Smooth muscle cell (in vitro differentiated cells): Measurements from ENCODE around the gene DUXA. TPM values are rescaled to one million over a fixed set of nuclear protein-coding genes. Genes with fewer than 3 reads are reported as not detected.
"Not testable (repeated sequence)": the region's sequence is repeated elsewhere in the genome, so short reads cannot be mapped to it uniquely, and the experiment has no call there.

Experiments used
- DNase-seq: peaks from one replicate; lab custom pipeline; 2025; ENCODE audit not compliant: unreplicated experiment; lab: John Stamatoyannopoulos, UW
- H2AFZ ChIP-seq: fragments of 200-600 bp; sonication (generic); 2 replicates; pipeline ENCODE4 v1.6.0; 2016; ENCODE audit warnings: antibody characterized with exemption, low read depth, mild to moderate bottlenecking
- H3F3A ChIP-seq: fragments of 200-600 bp; sonication (generic); 2 replicates; pipeline ENCODE4 v1.6.0; 2017; ENCODE audit warnings: antibody characterized with exemption, low read depth
- H3K27ac ChIP-seq: fragments of 200-600 bp; sonication (generic); 2 replicates; pipeline ENCODE4 v1.5.1; 2016; ENCODE audit warnings: low read depth, mild to moderate bottlenecking
- H3K27me3 ChIP-seq: fragments of 200-600 bp; sonication (generic); 2 replicates; pipeline ENCODE4 v1.6.1; 2016; ENCODE audit warnings: low read depth, mild to moderate bottlenecking
- H3K36me3 ChIP-seq: fragments of 200-600 bp; sonication (generic); 2 replicates; pipeline ENCODE4 v1.5.1; 2016; ENCODE audit warnings: low read depth
- H3K4me1 ChIP-seq: fragments of 200-600 bp; sonication (generic); 2 replicates; pipeline ENCODE4 v1.5.1; 2016; ENCODE audit warnings: low read depth
- H3K4me2 ChIP-seq: fragments of 200-600 bp; sonication (generic); 2 replicates; pipeline ENCODE4 v1.6.0; 2016; ENCODE audit warnings: mild to moderate bottlenecking
- H3K4me3 ChIP-seq: fragments of 200-600 bp; sonication (generic); 2 replicates; pipeline ENCODE4 v1.5.1; 2016; ENCODE audit warnings: mild to moderate bottlenecking
- H3K79me2 ChIP-seq: fragments of 200-600 bp; sonication (generic); 2 replicates; pipeline ENCODE4 v1.6.0; 2016; ENCODE audit warnings: low read depth, mild to moderate bottlenecking
- H3K9ac ChIP-seq: fragments of 200-600 bp; sonication (generic); 2 replicates; pipeline ENCODE4 v1.6.0; 2016; ENCODE audit warnings: low read depth
- H3K9me3 ChIP-seq: fragments of 200-600 bp; sonication (generic); replicated peaks from 2 replicates; pipeline ENCODE4 v1.5.1; 2016; ENCODE audit warnings: low read depth
- H4K20me1 ChIP-seq: fragments of 200-600 bp; sonication (generic); 2 replicates; pipeline ENCODE4 v1.6.0; 2016; ENCODE audit warnings: low read depth
- WGBS: methylation state at CpG from one replicate; pipeline ENCODE4 v1.1.7; 2016; ENCODE audit warnings: low lambda C conversion rate; 5-methylcytosine and 5-hydroxymethylcytosine counted together
- polyA plus RNA-seq: library from polyadenylated mRNA; unstranded; fragments of >200 nt; fragmentation: Nextera tagmentation; extraction: Ambion mirVana; gene quantifications from 2 replicates; pipeline ENCODE4 v1.2.1, GENCODE V29; 2016
- total RNA-seq: library from RNA; depleted of rRNA; stranded (reverse); fragments of >200 nt; gene quantifications from 2 replicates; pipeline ENCODE4 v1.2.3, GENCODE V29; 2014
- TF ChIP-seq, protein P1 (sequence below): fragments of 200-600 bp; sonication (generic); IDR thresholded peaks from 2 replicates; pipeline ENCODE4 v1.5.1; 2017; ENCODE audit warnings: borderline replicate concordance, mild to moderate bottlenecking, antibody characterized with exemption; ENCODE audit not compliant: insufficient read depth, poor library complexity, severe bottlenecking

DUXA gene
- total RNA-seq = not detected in 2 replicates
- not detected in 2 replicates for polyA plus RNA-seq

DNA sequence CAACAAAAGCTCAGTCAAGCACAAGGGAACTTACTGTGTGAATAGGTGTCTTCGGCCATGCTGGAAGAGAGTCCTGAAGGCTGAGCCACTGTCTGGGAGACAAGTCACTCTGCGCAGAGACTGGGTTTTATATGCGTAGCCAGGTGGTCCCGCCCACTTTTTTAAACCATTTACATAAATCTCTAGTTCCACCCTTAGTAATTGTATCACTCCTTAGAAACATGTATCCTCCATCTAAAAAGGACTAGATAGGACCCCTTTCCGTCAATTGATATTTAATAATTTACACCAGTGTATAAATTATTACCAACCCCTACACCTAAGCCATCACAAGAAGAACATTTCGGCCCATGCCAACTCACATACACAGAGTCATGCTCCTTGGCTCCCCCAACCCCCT is at the start of gene DUXA:
DUXA (minus strand) TSS at position 101 of the 400 bp plus-strand sequence; CDS start at position 59, 42 bp downstream.
- H3K4me1 ChIP-seq = no peaks in the 10 kb centered on the region
- H3K79me2 ChIP-seq = no peaks in the 10 kb centered on the region
- H3K27me3 ChIP-seq = no peaks in the 10 kb centered on the region
- no peak within 1 kb of the TSS for H3K27ac ChIP-seq
- no peak within 1 kb of the TSS for H3K4me3 ChIP-seq
- H3K9ac ChIP-seq = no peak within 1 kb of the TSS
- H4K20me1 ChIP-seq = no peaks in the 10 kb centered on the region
- no peak for DNase-seq
- TF ChIP-seq, protein P1, sequence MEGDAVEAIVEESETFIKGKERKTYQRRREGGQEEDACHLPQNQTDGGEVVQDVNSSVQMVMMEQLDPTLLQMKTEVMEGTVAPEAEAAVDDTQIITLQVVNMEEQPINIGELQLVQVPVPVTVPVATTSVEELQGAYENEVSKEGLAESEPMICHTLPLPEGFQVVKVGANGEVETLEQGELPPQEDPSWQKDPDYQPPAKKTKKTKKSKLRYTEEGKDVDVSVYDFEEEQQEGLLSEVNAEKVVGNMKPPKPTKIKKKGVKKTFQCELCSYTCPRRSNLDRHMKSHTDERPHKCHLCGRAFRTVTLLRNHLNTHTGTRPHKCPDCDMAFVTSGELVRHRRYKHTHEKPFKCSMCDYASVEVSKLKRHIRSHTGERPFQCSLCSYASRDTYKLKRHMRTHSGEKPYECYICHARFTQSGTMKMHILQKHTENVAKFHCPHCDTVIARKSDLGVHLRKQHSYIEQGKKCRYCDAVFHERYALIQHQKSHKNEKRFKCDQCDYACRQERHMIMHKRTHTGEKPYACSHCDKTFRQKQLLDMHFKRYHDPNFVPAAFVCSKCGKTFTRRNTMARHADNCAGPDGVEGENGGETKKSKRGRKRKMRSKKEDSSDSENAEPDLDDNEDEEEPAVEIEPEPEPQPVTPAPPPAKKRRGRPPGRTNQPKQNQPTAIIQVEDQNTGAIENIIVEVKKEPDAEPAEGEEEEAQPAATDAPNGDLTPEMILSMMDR = no peak
- H3F3A ChIP-seq = no peaks in the 10 kb centered on the region
- 81% methylated on average over 6 of the region's 6 CpGs for WGBS
- H3K9me3 ChIP-seq = no peaks in the 10 kb centered on the region
- H3K36me3 ChIP-seq = no peaks in the 10 kb centered on the region
- H2AFZ ChIP-seq = no peak within 1 kb of the TSS
- H3K4me2 ChIP-seq = no peak within 1 kb of the TSS

DNA sequence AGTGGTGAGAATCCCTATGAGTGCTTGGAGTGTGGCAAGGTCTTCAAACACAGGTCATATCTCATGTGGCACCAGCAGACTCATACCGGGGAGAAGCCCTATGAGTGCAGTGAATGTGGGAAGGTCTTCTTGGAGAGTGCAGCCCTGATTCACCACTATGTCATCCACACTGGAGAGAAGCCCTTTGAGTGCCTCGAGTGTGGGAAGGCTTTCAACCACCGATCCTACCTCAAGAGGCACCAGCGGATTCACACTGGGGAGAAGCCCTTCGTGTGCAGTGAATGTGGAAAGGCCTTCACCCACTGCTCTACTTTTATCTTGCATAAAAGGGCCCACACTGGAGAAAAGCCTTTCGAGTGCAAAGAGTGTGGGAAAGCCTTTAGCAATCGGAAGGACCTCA is 44.8 kb upstream of the DUXA start:
- TF ChIP-seq, protein P1 = no peak
- Histone ChIP-seq H3K4me1 (no peaks in the 10 kb centered on the region), H3K36me3 (peaks cover 36% of the 10 kb centered on the region), H3K27me3 (no peaks in the 10 kb centered on the region), H3K79me2 (peaks cover 43% of the 10 kb centered on the region), H3K9ac (no peak overlapping the region), H3K27ac (no peak overlapping the region), H4K20me1 (peaks cover 51% of the 10 kb centered on the region), H3K9me3 (no peaks in the 10 kb centered on the region), H3F3A (no peaks in the 10 kb centered on the region), H3K4me2 (no peak overlapping the region), H2AFZ (no peak overlapping the region), H3K4me3 (no peak overlapping the region)
- no peak for DNase-seq
- WGBS = 78% methylated on average over 7 of the region's 7 CpGs

DNA sequence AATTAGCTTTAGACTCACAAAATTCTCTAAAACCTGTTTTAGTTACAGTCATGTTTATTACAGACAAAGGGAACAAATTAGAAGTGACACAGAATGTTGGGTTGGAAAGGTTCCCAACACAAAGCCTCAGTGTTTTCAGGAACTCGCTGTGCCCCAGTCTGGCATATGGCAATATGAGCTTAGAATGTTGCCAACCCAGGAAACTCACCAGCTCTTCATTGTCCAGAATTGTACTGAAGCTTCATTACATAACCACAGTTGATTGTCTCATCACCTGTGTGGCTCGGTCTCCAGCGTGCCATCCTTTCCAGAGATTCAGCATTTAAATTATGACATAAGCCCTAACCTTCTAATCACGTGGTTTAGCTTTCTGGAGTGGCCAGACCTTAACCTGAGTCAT is 43.1 kb upstream of the DUXA start:
- peaks cover 36% of the 10 kb centered on the region for H4K20me1 ChIP-seq
- H3K79me2 ChIP-seq = peaks cover 36% of the 10 kb centered on the region
- no peak overlapping the region for H3K4me3 ChIP-seq
- no peak overlapping the region for H2AFZ ChIP-seq
- no peaks in the 10 kb centered on the region for H3F3A ChIP-seq
- no peaks in the 10 kb centered on the region for H3K9me3 ChIP-seq
- H3K4me2 ChIP-seq = no peak overlapping the region
- peaks cover 43% of the 10 kb centered on the region for H3K36me3 ChIP-seq
- no peaks in the 10 kb centered on the region for H3K27me3 ChIP-seq
- no peak for DNase-seq
- H3K27ac ChIP-seq = no peak overlapping the region
- 67% methylated on average over 4 of the region's 4 CpGs for WGBS
- H3K9ac ChIP-seq = no peak overlapping the region
- no peaks in the 10 kb centered on the region for H3K4me1 ChIP-seq
- TF ChIP-seq, protein P1 = no peak

DNA sequence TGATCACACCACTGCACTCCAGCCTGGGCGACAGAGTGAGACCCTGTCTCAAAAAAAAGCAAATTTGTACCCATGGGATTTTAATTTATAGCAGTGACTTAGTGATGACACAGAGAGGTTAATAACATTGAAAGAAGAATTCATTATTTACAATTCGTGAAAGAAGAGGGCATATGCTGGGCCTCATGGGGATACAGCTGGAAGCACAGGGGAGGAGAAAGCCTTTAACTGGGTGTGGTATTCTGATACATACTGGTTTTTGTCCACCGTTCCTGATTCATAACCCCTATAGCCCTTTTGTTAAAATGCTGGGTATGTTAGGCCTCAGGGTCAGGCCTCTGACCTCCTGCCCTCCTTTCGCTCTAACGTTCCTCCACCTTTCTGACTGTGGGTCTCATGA is 34.9 kb upstream of the DUXA start:
- Histone ChIP-seq H2AFZ (no peak overlapping the region), H3K9me3 (no peaks in the 10 kb centered on the region), H3K4me3 (no peak overlapping the region), H3K79me2 (peaks cover 63% of the 10 kb centered on the region), H3K9ac (no peak overlapping the region), H3F3A (no peaks in the 10 kb centered on the region), H3K36me3 (peaks cover 13% of the 10 kb centered on the region), H3K27me3 (no peaks in the 10 kb centered on the region), H4K20me1 (peaks cover 45% of the 10 kb centered on the region), H3K4me1 (no peaks in the 10 kb centered on the region), H3K4me2 (no peak overlapping the region), H3K27ac (no peak overlapping the region)
- TF ChIP-seq, protein P1 = no peak
- DNase-seq = no peak
- 94% methylated on average over 5 of the region's 5 CpGs for WGBS

DNA sequence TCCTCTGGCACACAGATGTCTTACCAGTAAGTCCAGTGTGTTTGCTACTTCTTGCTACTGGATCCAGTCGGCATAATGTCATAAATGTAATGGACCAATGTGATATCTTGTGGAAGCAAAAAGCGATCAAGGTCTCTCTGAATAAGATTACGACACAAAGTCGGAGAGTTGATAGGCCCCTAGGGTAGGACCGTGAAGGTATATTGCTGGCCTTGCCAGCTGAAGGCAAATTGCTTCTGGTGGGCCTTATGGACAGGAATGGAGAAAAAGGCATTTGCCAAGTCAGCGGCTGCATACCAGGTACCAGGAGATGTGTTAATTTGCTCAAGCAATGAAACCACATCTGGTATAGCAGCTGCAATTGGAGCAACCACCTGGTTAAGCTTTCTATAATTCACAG is 30.6 kb upstream of the DUXA start:
- Histone ChIP-seq H4K20me1 (peaks cover 30% of the 10 kb centered on the region), H3K36me3 (peaks cover 13% of the 10 kb centered on the region), H3K79me2 (peaks cover 66% of the 10 kb centered on the region)
- not testable (repeated sequence) for H3K4me1 ChIP-seq, H3K27ac ChIP-seq, H3K27me3 ChIP-seq, H3K4me2 ChIP-seq, H3K4me3 ChIP-seq, H3K9ac ChIP-seq, H3F3A ChIP-seq, H2AFZ ChIP-seq, H3K9me3 ChIP-seq, DNase-seq
- WGBS = over 99% methylated on average over 6 of the region's 6 CpGs
